Upper lobe of left lung (tissue), 4 donors: ENCODE data around the gene PIGL.

Experiments
- EP300 ChIP-seq, 4 donors: sonication (generic); formaldehyde crosslinking; IDR thresholded peaks; one replicate each; pipeline ENCODE4 v1.5.1; 2017; ENCODE audit warnings: antibody characterized with exemption in 4 of 4, control low read depth in 2 of 4
- POLR2A ChIP-seq, 4 donors: fragments of 450-650 bp; IDR thresholded peaks; one replicate each; pipeline ENCODE4 v1.5.1; 2016 to 2017; ENCODE audit warnings: antibody characterized with exemption in 4 of 4, mild to moderate bottlenecking in 2 of 4
- POLR2AphosphoS5 ChIP-seq, 2 donors: sonication (generic); formaldehyde crosslinking; IDR thresholded peaks; one replicate each; pipeline ENCODE4 v1.5.1; 2017; ENCODE audit warnings: antibody characterized with exemption in 2 of 2
- TF ChIP-seq, protein P1 (sequence below), 6 experiments: fragments of 450-650 bp in 4 of 6; fragments of 200-600 bp in 2 of 6; sonication (generic) in 2 of 6; IDR thresholded peaks; one replicate each; pipeline ENCODE4 v1.5.1; 2016 to 2019; ENCODE audit warnings: antibody characterized with exemption in 6 of 6

DNA sequence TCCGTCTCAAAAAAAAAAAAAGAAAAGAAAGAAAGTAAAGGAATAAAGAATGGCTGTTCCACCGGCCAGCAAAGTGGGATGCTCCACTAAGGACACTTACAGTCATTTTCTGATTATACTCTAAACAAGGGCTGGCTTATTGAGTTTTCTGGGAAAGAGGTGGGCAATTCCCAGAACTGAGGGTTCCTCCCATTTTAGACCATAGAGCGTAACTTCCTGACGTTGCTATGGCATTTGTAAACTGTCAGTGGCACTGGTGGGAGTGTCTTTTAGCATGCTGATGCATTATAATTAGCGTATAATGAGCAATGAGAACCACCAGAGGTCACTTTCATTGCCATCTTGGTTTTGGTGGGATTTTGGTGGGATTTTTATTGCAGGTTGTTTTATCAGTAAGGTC lies 58.0 kb downstream of the PIGL start:
- TF ChIP-seq POLR2AphosphoS5 (IDR thresholded peaks at IDR 0.05) (no peak), EP300 (IDR thresholded peaks at IDR 0.05) (no peak), POLR2A (IDR thresholded peaks at IDR 0.05) (no peak)
- TF ChIP-seq, protein P1, sequence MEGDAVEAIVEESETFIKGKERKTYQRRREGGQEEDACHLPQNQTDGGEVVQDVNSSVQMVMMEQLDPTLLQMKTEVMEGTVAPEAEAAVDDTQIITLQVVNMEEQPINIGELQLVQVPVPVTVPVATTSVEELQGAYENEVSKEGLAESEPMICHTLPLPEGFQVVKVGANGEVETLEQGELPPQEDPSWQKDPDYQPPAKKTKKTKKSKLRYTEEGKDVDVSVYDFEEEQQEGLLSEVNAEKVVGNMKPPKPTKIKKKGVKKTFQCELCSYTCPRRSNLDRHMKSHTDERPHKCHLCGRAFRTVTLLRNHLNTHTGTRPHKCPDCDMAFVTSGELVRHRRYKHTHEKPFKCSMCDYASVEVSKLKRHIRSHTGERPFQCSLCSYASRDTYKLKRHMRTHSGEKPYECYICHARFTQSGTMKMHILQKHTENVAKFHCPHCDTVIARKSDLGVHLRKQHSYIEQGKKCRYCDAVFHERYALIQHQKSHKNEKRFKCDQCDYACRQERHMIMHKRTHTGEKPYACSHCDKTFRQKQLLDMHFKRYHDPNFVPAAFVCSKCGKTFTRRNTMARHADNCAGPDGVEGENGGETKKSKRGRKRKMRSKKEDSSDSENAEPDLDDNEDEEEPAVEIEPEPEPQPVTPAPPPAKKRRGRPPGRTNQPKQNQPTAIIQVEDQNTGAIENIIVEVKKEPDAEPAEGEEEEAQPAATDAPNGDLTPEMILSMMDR (IDR thresholded peaks at IDR 0.05) = no peak
